Fibroblast of pulmonary artery (primary cell): Measurements from ENCODE around the gene PRPF8.
"Not testable (repeated sequence)": the region's sequence is repeated elsewhere in the genome, so short reads cannot be mapped to it uniquely, and the experiment has no call there.

Source experiments
- DNase-seq: peaks from one replicate; pipeline ENCODE4 v3.0.0-alpha.2; 2010; ENCODE audit warnings: low read depth
- H3K4me3 ChIP-seq: replicated peaks from 2 replicates; pipeline ENCODE4 v1.5.1; 2011; ENCODE audit warnings: low read depth, mild to moderate bottlenecking, control low read depth, low read length, moderate library complexity
- CTCF ChIP-seq: IDR thresholded peaks from 2 replicates; pipeline ENCODE4 v1.5.1; 2011; ENCODE audit warnings: mild to moderate bottlenecking, control low read depth, low read length, inconsistent platforms; ENCODE audit errors: missing control alignments

PRPF8 gene

DNA sequence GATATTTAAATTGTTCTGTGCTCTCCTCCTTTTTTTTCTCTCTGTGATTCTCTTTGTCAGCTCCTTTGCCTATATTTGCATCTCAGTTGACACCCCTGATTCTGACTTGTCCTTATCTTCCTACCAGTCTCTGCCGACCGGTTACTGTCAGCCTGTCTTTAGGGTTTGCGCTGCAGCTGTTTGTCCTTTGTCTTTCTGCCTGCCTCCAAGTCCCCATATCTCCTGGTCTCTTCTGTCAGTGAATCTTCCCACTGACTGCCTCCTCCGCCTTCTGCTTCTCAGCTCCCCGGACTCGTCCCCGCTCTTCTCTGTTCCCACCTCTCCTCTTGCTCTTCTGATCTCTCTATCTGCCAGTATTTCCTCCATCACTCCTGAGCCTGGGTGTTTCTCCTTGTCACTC lies 20.3 kb upstream of the PRPF8 start:
- no peak overlapping the region for H3K4me3 ChIP-seq
- no peak for TF ChIP-seq CTCF
- no peak for DNase-seq

GRCh38 chr17:1703063-1703462 lies 18.4 kb upstream of the PRPF8 start:
- no peak for DNase-seq
- TF ChIP-seq CTCF, result no peak
- no peak overlapping the region for H3K4me3 ChIP-seq

DNA sequence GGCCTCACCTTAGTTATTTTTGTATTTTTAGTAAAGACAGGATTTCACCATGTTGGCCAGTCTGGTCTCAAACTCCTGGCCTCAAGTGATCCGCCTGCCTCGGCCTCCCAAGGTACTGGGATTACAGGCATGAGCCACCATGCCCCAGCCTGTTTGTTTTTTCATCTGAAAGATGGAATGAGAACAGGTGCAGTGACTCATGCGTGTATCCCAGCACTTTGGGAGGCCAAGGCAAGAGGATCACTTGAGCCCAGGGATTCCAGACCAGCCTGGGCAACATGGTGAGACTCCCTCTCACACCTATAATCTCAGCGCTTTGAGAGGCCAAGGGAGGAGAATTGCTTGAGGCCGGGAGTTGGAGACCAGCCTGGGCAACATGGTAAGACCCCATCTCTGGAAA lies 15.2 kb upstream of the PRPF8 start:
- not testable (repeated sequence) for DNase-seq, H3K4me3 ChIP-seq

GRCh38 chr17:1697681-1698080 lies 13.0 kb upstream of the PRPF8 start:
- no peak for DNase-seq
- no peak for TF ChIP-seq CTCF

GRCh38 chr17:1695365-1695764 lies 10.7 kb upstream of the PRPF8 start:
- no peak for TF ChIP-seq CTCF
- H3K4me3 ChIP-seq, result no peak overlapping the region
- no peak for DNase-seq

More at GRCh38 chr17:1697681-1698080, 13.0 kb upstream of the PRPF8 start:
- H3K4me3 ChIP-seq, result no peak overlapping the region

DNA sequence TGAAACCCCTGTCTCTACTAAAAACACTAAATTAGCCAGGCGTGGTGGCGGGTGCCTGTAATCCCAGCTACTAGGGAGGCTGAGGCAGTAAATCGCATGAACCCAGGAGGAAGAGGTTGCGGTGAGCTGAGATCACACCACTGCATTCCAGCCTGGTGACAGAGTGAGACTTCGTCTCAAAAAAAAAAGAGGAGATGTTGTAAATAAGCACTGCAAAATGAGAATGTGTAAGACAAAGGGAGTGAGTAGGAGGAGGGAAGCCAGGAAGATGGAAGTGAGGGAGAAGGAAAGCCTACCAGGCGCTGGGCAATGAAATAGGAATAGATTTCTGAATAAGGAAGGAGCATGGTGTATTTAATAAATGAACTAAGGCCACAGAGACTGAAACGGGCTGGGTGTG lies 8.7 kb upstream of the PRPF8 start:
- no peak overlapping the region for H3K4me3 ChIP-seq
- DNase-seq, result no peak
- TF ChIP-seq CTCF, result no peak

GRCh38 chr17:1690544-1691221 lies 6.0 kb upstream of the PRPF8 start:
- DNase-seq, result no peak
- TF ChIP-seq CTCF, result no peak
- H3K4me3 ChIP-seq, result no peak overlapping the region

DNA sequence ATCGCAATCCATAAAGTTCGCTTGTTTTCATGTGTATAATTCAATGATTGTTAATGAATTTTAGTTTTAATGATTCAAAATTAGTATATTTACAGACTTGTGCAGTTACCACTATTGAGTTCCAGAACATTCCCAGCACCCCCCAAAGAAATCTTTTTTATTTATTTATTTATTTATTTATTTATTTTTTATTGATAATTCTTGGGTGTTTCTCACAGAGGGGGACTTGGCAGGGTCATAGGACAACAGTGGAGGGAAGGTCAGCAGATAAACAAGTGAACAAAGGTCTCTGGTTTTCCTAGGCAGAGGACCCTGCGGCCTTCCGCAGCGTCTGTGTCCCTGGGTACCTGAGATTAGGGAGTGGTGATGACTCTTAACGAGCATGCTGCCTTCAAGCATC lies 3.7 kb upstream of the PRPF8 start:
- H3K4me3 ChIP-seq, DNase-seq: not testable (repeated sequence)
